Tibial nerve (tissue), 4 donors: ENCODE measurements around the gene AMFR.

Experiments used
- CTCF ChIP-seq, 5 experiments: fragments of 200-600 bp in 3 of 5; fragments of 450-650 bp in 2 of 5; sonication (generic) in 3 of 5; IDR thresholded peaks; one replicate each; pipeline ENCODE4 v1.5.1; 2016 to 2019; ENCODE audit warnings: antibody characterized with exemption in 5 of 5, mild to moderate bottlenecking in 3 of 5, moderate library complexity in 2 of 5
- EP300 ChIP-seq, 2 donors: sonication (generic); formaldehyde crosslinking; IDR thresholded peaks; one replicate each; pipeline ENCODE4 v1.6.1; 2017; ENCODE audit warnings: antibody characterized with exemption in 2 of 2, mild to moderate bottlenecking in 1 of 2
- POLR2A ChIP-seq, 2 donors: fragments of 450-650 bp; IDR thresholded peaks; one replicate each; pipeline ENCODE4 v1.6.1; 2017; ENCODE audit warnings: antibody characterized with exemption in 2 of 2, mild to moderate bottlenecking in 2 of 2, moderate library complexity in 2 of 2

- TF ChIP-seq CTCF (IDR thresholded peaks at IDR 0.05) (no peak), POLR2A (IDR thresholded peaks at IDR 0.05) (no peak), EP300 (IDR thresholded peaks at IDR 0.05) (no peak)
Observed at GRCh38 chr16:56411624-56412023, 13.7 kb downstream of the AMFR start.
